K562 (cell line): ENCODE data around the gene PRR23E.

Source experiments
- ETV5 ChIP-seq: sonication (generic); formaldehyde crosslinking; IDR thresholded peaks from 2 replicates; pipeline ENCODE4 v1.4.0; 2020; ENCODE audit warnings: low read depth, mild to moderate bottlenecking, missing genetic modification reagents
- SMC3 ChIP-seq: conservative IDR thresholded peaks from 2 replicates; pipeline ENCODE4 v1.6.1; 2011; ENCODE audit warnings: low read depth, low read length, improper control_type of control experiment; ENCODE audit not compliant: insufficient read depth
- ZBTB7A ChIP-seq: IDR thresholded peaks from 2 replicates; pipeline ENCODE4 v1.6.1; 2011; ENCODE audit warnings: low read depth, mild to moderate bottlenecking, low read length, moderate library complexity, borderline replicate concordance; ENCODE audit not compliant: control insufficient read depth
- TF ChIP-seq, protein P1 (sequence below): sonication (generic); formaldehyde crosslinking; IDR thresholded peaks from 2 replicates; pipeline ENCODE4 v1.9.0; 2022; ENCODE audit warnings: mild to moderate bottlenecking, missing genetic modification reagents
- TF ChIP-seq, protein P2 (sequence below): sonication (generic); formaldehyde crosslinking; IDR thresholded peaks from 2 replicates; pipeline ENCODE4 v1.8.0; 2022; ENCODE audit warnings: mild to moderate bottlenecking, missing genetic modification reagents
- TF ChIP-seq, protein P3 (sequence below), 3 experiments: IDR thresholded peaks in 2 of 3; conservative IDR thresholded peaks in 1 of 3; 2 replicates each; pipeline ENCODE4 v1.5.1; 2011 to 2012; ENCODE audit warnings: low read length in 3 of 3, mild to moderate bottlenecking in 3 of 3, control low read depth in 2 of 3, improper control_type of control experiment in 1 of 3, inconsistent platforms in 1 of 3, low read depth in 1 of 3, mixed read lengths in 1 of 3, moderate library complexity in 1 of 3; ENCODE audit not compliant: insufficient read depth in 2 of 3

DNA sequence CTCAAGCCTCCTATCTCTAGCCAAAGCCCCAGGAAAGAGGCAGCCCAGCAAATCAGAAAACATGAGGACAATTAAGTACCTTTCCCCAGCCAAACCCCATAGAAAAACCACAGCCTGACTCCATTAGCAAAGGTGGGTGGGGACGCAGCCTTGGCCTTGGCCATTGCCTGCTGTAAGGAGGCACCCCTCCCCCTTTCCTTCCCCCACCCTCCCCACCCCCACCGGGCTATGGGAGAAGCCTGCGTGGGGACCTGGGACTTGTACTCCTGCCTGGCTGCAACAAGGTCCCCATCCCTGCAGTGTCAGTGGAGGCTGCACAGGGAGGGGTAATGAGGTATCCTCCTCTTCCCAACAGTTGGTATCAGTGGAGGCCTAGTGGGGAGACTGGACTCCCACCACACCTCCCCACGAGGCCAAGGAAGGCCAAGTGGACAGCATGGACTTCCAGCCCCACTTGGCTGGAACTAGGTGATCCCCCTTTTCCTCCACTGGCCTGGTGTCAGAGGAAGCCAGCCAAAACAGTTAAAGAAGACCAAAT is 20.5 kb downstream of the PRR23E start:
- TF ChIP-seq ZBTB7A (no peak), SMC3 (no peak), ETV5 (CRISPR knock-in tag) (no peak)
- TF ChIP-seq, protein P1, sequence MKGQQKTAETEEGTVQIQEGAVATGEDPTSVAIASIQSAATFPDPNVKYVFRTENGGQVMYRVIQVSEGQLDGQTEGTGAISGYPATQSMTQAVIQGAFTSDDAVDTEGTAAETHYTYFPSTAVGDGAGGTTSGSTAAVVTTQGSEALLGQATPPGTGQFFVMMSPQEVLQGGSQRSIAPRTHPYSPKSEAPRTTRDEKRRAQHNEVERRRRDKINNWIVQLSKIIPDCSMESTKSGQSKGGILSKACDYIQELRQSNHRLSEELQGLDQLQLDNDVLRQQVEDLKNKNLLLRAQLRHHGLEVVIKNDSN, result no peak
- TF ChIP-seq, protein P2, sequence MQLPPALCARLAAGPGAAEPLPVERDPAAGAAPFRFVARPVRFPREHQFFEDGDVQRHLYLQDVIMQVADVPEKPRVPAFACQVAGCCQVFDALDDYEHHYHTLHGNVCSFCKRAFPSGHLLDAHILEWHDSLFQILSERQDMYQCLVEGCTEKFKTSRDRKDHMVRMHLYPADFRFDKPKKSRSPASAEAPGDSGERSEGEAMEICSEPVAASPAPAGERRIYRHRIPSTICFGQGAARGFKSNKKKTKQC, result no peak
- TF ChIP-seq, protein P3, sequence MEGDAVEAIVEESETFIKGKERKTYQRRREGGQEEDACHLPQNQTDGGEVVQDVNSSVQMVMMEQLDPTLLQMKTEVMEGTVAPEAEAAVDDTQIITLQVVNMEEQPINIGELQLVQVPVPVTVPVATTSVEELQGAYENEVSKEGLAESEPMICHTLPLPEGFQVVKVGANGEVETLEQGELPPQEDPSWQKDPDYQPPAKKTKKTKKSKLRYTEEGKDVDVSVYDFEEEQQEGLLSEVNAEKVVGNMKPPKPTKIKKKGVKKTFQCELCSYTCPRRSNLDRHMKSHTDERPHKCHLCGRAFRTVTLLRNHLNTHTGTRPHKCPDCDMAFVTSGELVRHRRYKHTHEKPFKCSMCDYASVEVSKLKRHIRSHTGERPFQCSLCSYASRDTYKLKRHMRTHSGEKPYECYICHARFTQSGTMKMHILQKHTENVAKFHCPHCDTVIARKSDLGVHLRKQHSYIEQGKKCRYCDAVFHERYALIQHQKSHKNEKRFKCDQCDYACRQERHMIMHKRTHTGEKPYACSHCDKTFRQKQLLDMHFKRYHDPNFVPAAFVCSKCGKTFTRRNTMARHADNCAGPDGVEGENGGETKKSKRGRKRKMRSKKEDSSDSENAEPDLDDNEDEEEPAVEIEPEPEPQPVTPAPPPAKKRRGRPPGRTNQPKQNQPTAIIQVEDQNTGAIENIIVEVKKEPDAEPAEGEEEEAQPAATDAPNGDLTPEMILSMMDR (IDR thresholded peaks at IDR 0.05 in 2 of 3, conservative IDR thresholded peaks at IDR 0.05 in 1 of 3; ENCODE audit: insufficient read depth in 2 of 3, low read depth in 1 of 3, low read length in 3 of 3), result no peak
